ENCODE results near the gene STK11IP. TPM values are rescaled to one million over a fixed set of nuclear protein-coding genes. Genes with fewer than 3 reads are reported as not detected.

STK11IP gene
- total and polyA plus RNA-seq, 9 of the 15 experiments (the other 6 are each of a cell fraction or from before 2014, with no cell fraction given), result 0.52 to 21.7 (median 5.6) TPM

DNA sequence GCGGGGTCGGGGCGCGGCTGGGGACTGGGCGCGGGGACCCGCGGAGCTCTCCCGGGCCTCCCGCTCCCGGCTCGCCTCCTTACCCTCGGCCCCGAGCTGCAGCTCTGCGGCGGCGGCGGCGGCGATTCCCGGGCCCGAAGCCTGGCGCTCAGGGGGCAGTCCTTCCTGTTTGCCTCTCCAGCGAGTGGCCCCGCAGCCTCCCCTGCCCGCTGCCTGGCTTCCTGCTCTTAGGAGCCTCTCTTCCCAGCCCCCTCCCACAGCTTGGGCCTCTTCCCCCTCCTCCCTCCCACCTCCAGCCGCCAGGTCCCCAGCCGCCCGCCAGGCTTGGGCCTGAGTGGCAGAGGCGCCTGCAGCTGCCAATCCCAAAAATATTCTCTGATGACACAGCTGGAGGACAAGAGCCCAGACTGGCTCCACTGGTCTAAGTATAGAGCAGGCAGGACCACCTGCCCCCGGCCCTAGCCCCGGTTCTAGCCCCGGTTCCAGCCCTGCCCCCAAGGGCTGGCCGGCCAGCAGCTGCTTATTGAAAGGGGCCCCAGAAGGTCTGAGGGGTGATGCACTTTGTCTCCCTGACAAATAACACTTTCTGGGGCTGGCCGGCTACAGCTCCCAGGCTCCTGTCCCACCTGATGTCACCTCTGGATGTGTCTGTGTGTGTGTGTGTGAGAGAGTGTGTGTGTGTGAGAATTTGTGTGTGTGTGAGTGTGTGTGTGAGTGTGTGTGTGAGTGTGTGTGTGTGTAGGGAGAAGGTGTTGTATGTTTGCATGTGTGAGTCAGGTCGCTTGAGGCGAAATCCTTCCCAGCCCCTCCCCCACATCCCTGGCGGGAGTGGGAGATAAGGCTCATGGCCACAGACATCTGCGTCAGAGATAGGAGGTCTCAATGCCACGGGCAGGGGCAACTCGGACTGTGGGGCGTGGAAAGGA is 26.1 kb upstream of the STK11IP start, which contains the start of gene OBSL1 (continued):
- TF ChIP-seq, protein P1, sequence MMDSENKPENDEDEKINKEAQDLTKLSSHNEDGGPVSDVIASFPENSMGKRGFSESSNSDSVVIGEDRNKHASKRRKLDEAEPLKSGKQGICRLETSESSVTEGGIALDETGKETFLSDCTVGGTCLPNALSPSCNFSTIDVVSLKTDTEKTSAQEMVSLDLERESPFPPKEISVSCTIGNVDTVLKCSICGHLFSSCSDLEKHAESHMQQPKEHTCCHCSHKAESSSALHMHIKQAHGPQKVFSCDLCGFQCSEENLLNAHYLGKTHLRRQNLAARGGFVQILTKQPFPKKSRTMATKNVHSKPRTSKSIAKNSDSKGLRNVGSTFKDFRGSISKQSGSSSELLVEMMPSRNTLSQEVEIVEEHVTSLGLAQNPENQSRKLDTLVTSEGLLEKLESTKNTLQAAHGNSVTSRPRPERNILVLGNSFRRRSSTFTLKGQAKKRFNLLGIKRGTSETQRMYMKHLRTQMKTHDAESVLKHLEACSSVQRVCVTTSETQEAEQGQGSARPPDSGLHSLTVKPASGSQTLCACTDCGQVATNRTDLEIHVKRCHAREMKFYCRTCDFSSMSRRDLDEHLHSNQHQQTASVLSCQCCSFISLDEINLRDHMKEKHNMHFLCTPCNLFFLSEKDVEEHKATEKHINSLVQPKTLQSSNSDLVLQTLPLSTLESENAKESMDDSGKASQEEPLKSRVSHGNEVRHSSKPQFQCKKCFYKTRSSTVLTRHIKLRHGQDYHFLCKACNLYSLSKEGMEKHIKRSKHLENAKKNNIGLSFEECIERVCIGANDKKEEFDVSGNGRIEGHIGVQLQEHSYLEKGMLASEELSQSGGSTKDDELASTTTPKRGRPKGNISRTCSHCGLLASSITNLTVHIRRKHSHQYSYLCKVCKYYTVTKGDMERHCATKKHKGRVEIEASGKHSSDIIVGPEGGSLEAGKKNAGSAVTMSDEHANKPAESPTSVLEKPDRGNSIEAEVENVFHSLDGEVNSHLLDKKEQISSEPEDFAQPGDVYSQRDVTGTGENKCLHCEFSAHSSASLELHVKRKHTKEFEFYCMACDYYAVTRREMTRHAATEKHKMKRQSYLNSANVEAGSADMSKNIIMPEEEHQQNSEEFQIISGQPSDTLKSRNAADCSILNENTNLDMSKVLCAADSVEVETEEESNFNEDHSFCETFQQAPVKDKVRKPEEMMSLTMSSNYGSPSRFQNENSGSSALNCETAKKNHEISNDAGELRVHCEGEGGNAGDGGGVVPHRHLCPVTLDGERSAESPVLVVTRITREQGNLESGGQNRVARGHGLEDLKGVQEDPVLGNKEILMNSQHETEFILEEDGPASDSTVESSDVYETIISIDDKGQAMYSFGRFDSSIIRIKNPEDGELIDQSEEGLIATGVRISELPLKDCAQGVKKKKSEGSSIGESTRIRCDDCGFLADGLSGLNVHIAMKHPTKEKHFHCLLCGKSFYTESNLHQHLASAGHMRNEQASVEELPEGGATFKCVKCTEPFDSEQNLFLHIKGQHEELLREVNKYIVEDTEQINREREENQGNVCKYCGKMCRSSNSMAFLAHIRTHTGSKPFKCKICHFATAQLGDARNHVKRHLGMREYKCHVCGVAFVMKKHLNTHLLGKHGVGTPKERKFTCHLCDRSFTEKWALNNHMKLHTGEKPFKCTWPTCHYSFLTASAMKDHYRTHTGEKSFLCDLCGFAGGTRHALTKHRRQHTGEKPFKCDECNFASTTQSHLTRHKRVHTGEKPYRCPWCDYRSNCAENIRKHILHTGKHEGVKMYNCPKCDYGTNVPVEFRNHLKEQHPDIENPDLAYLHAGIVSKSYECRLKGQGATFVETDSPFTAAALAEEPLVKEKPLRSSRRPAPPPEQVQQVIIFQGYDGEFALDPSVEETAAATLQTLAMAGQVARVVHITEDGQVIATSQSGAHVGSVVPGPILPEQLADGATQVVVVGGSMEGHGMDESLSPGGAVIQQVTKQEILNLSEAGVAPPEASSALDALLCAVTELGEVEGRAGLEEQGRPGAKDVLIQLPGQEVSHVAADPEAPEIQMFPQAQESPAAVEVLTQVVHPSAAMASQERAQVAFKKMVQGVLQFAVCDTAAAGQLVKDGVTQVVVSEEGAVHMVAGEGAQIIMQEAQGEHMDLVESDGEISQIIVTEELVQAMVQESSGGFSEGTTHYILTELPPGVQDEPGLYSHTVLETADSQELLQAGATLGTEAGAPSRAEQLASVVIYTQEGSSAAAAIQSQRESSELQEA (IDR thresholded peaks at IDR 0.05; ENCODE audit: low read depth), result no peak
- peak; percentile 67; the same call in 1 of the 2 replicates for TF ChIP-seq POLR2G (IDR thresholded peaks at IDR 0.05; ENCODE audit: low read depth, low read length)
- no peak for TF ChIP-seq RAD51 (IDR thresholded peaks at IDR 0.05; ENCODE audit: borderline replicate concordance, low read depth)
- TF ChIP-seq ZSCAN29 (IDR thresholded peaks at IDR 0.05), result no peak
- TF ChIP-seq BRF2 (IDR thresholded peaks at IDR 0.05; ENCODE audit: borderline replicate concordance, insufficient read depth, insufficient read length), result no peak
- TF ChIP-seq RBM25 (IDR thresholded peaks at IDR 0.05; ENCODE audit: low read depth, low read length, severe bottlenecking), result no peak
- TF ChIP-seq, protein P2, sequence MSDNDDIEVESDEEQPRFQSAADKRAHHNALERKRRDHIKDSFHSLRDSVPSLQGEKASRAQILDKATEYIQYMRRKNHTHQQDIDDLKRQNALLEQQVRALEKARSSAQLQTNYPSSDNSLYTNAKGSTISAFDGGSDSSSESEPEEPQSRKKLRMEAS (CRISPR knock-in tag; IDR thresholded peaks at IDR 0.05), result peak; percentile 66
- TF ChIP-seq RFX1 (IDR thresholded peaks at IDR 0.05), result no peak
- TF ChIP-seq ZNF23 (CRISPR knock-in tag; IDR thresholded peaks at IDR 0.05), result no peak
- TF ChIP-seq ID3 (CRISPR knock-in tag; IDR thresholded peaks at IDR 0.05), result no peak
- no peak for TF ChIP-seq ID3 (tag; IDR thresholded peaks at IDR 0.05)
- TF ChIP-seq ILF3 (IDR thresholded peaks at IDR 0.05; ENCODE audit: borderline replicate concordance), result no peak
- TF ChIP-seq JUNB (CRISPR knock-in tag; conservative IDR thresholded peaks at IDR 0.05), result no peak
- no peak for TF ChIP-seq RBM17 (IDR thresholded peaks at IDR 0.05; ENCODE audit: borderline replicate concordance, low read depth, low read length)
- no peak for TF ChIP-seq ZC3H11A (IDR thresholded peaks at IDR 0.05; ENCODE audit: low read depth, low read length)
- TF ChIP-seq KDM4B (IDR thresholded peaks at IDR 0.05; ENCODE audit: borderline replicate concordance in 2 of 2, low read depth in 1 of 2), result 0 out of 4 replicates have a peak, but pooled peaks of 1 of the 2 experiments have one; percentile 8
- 0 out of 2 replicates have a peak, but pooled peaks have one; percentile 14 for TF ChIP-seq PHB2 (IDR thresholded peaks at IDR 0.05; ENCODE audit: low read depth)
- no peak for TF ChIP-seq NFXL1 (CRISPR knock-in tag; IDR thresholded peaks at IDR 0.05)

Measured in K562 (cell line).